ENCODE measurements around the gene ARAP1. TPM values are rescaled to one million over a fixed set of nuclear protein-coding genes. Genes with fewer than 3 reads are reported as not detected.

ARAP1 gene
- total RNA-seq, 2 donors from 2014 or later = 76.5 to 103 TPM

- peaks cover 7 to 27% of the 10 kb centered on the region in 2 donors for H3K4me1 ChIP-seq (ENCODE audit: control insufficient read depth in 1 of 2, low read depth in 2 of 2)
- H3K27me3 ChIP-seq (replicated peaks; ENCODE audit: insufficient read depth) = no peaks in the 10 kb centered on the region
- no peaks in the 10 kb centered on the region for H3K36me3 ChIP-seq
- no peak for TF ChIP-seq CTCF (IDR thresholded peaks at IDR 0.05)
- no peaks in the 10 kb centered on the region for H3K9me3 ChIP-seq
- no peak overlapping the region for H3K4me3 ChIP-seq
- ATAC-seq (ENCODE audit: insufficient number of reproducible peaks, low FRiP score, low read depth) (no peak), DNase-seq (ENCODE audit: low spot score) (no peak)
- H3K27ac ChIP-seq = no peak overlapping the region
Measured at GRCh38 chr11:72747289-72747855, 4.8 kb downstream of the ARAP1 start.

- no peak for TF ChIP-seq CTCF (IDR thresholded peaks at IDR 0.05)
- DNase-seq (ENCODE audit: low spot score) (no peak), ATAC-seq (ENCODE audit: insufficient number of reproducible peaks, low FRiP score, low read depth) (no peak)
- peaks cover 10 to 29% of the 10 kb centered on the region in 2 donors for H3K4me1 ChIP-seq (ENCODE audit: control insufficient read depth in 1 of 2, low read depth in 2 of 2)
- no peak overlapping the region for H3K27ac ChIP-seq
- no peaks in the 10 kb centered on the region for H3K27me3 ChIP-seq (replicated peaks; ENCODE audit: insufficient read depth)
- H3K36me3 ChIP-seq = no peaks in the 10 kb centered on the region
- no peak overlapping the region for H3K4me3 ChIP-seq
- H3K9me3 ChIP-seq = no peaks in the 10 kb centered on the region
Measured at GRCh38 chr11:72746821-72747220, 5.4 kb downstream of the ARAP1 start.

GRCh38 chr11:72745925-72746550, 6.2 kb downstream of the ARAP1 start:
- no peak overlapping the region for H3K4me3 ChIP-seq
- ATAC-seq (ENCODE audit: insufficient number of reproducible peaks, low FRiP score, low read depth) (no peak), DNase-seq (ENCODE audit: low spot score) (no peak)
- no peaks in the 10 kb centered on the region for H3K9me3 ChIP-seq
- H3K4me1 ChIP-seq (ENCODE audit: control insufficient read depth in 1 of 2, low read depth in 2 of 2) = peaks cover 3 to 29% of the 10 kb centered on the region in 2 donors
- H3K27me3 ChIP-seq (replicated peaks; ENCODE audit: insufficient read depth) = no peaks in the 10 kb centered on the region
- TF ChIP-seq CTCF (IDR thresholded peaks at IDR 0.05) = no peak
- no peaks in the 10 kb centered on the region for H3K36me3 ChIP-seq
- H3K27ac ChIP-seq = no peak overlapping the region

- peaks cover 2 to 24% of the 10 kb centered on the region in 2 donors for H3K4me1 ChIP-seq (ENCODE audit: control insufficient read depth in 1 of 2, low read depth in 2 of 2)
- H3K27me3 ChIP-seq (replicated peaks; ENCODE audit: insufficient read depth) = no peaks in the 10 kb centered on the region
- no peaks in the 10 kb centered on the region for H3K9me3 ChIP-seq
- no peak overlapping the region for H3K4me3 ChIP-seq
- no peak overlapping the region for H3K27ac ChIP-seq
- no peaks in the 10 kb centered on the region for H3K36me3 ChIP-seq
- ATAC-seq (ENCODE audit: insufficient number of reproducible peaks, low FRiP score, low read depth) (no peak), DNase-seq (ENCODE audit: low spot score) (no peak)
- TF ChIP-seq CTCF (IDR thresholded peaks at IDR 0.05) = no peak
Measured at GRCh38 chr11:72745511-72745910, 6.7 kb downstream of the ARAP1 start.

GRCh38 chr11:72744474-72744873, 7.7 kb downstream of the ARAP1 start:
- Histone ChIP-seq H3K36me3 (no peaks in the 10 kb centered on the region), H3K27me3 (replicated peaks; ENCODE audit: insufficient read depth) (no peaks in the 10 kb centered on the region), H3K4me1 (ENCODE audit: control insufficient read depth in 1 of 2, low read depth in 2 of 2) (peaks cover 6 to 24% of the 10 kb centered on the region in 2 donors), H3K4me3 (no peak overlapping the region), H3K27ac (no peak overlapping the region), H3K9me3 (no peaks in the 10 kb centered on the region)
- DNase-seq (ENCODE audit: low spot score) (no peak), ATAC-seq (ENCODE audit: insufficient number of reproducible peaks, low FRiP score, low read depth) (no peak)
- TF ChIP-seq CTCF (IDR thresholded peaks at IDR 0.05) = no peak

Data from thoracic aorta (tissue), 2 donors.